ENCODE results near the gene VEPH1. TPM values are rescaled to one million over a fixed set of nuclear protein-coding genes. Genes with fewer than 3 reads are reported as not detected.

VEPH1 gene
- total and polyA plus RNA-seq, 12 donors: 0.07 to 0.85 (median 0.56) TPM; not detected in 5

- H3K36me3 ChIP-seq: no peaks in the 10 kb centered on the region
- intact Hi-C loops (cut with DNase I): no loop called here
- peaks cover 0 to 4% (median 0%) of the 10 kb centered on the region in 7 donors for H3K27me3 ChIP-seq
- H3K4me3 ChIP-seq: no peak overlapping the region
- WGBS, 2 donors: 82 to 84% methylated on average over 5 of the region's 5 CpGs
- no peaks in the 10 kb centered on the region for H3K9me3 ChIP-seq
- H3K4me1 ChIP-seq: no peaks in the 10 kb centered on the region
- ATAC-seq: no peak
- H3K27ac ChIP-seq: no peak overlapping the region
- no peak for TF ChIP-seq CTCF (IDR thresholded peaks at IDR 0.05)
- DNase-seq: no peak
Observed at GRCh38 chr3:157512534-157512933, 9.3 kb upstream of the VEPH1 start.

GRCh38 chr3:157508461-157508860, 5.2 kb upstream of the VEPH1 start:
- intact Hi-C loops (cut with DNase I): no loop called here
- no peaks in the 10 kb centered on the region for H3K9me3 ChIP-seq
- 75 to 84% methylated on average over 1 of the region's 1 CpG for WGBS, 2 donors
- H3K27ac ChIP-seq: no peak overlapping the region
- TF ChIP-seq CTCF (IDR thresholded peaks at IDR 0.05): no peak
- no peak overlapping the region for H3K4me3 ChIP-seq
- peaks cover 0 to 13% (median 0%) of the 10 kb centered on the region in 7 donors for H3K27me3 ChIP-seq
- DNase-seq (no peak), ATAC-seq (no peak)
- H3K36me3 ChIP-seq: no peaks in the 10 kb centered on the region
- H3K4me1 ChIP-seq: no peaks in the 10 kb centered on the region

DNA sequence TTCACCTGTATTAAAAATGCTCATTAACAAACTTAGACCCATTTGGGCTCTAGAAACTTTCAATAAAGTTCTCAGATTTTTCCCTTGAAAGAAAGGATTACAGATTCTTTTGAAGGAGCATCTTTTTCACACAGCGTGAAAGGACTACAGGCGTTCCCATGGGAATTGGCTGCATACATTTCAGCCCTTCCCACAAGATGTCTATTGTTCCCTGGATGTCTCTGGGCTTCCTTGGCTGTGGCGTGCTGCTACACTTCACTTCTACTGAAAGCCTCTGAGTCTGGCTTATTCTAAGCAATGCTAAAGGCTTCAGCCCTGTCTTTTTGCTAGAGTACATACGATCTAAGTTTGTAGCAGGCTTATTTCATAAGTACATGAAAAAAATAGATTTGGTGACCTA, 1.4 kb downstream of the VEPH1 start:
- no peak overlapping the region for H3K27ac ChIP-seq
- H3K27me3 ChIP-seq: peaks cover 0 to 57% (median 34%) of the 10 kb centered on the region in 7 donors
- H3K4me1 ChIP-seq: peaks cover 0 to 13% (median 9%) of the 10 kb centered on the region in 9 donors
- TF ChIP-seq CTCF (IDR thresholded peaks at IDR 0.05): no peak
- H3K9me3 ChIP-seq: no peaks in the 10 kb centered on the region
- intact Hi-C loops (cut with DNase I): no loop called here
- H3K4me3 ChIP-seq: no peak overlapping the region
- DNase-seq (no peak), ATAC-seq (no peak)
- no peaks in the 10 kb centered on the region for H3K36me3 ChIP-seq
- 62% methylated on average over 4 of the region's 4 CpGs for WGBS, 2 donors

DNA sequence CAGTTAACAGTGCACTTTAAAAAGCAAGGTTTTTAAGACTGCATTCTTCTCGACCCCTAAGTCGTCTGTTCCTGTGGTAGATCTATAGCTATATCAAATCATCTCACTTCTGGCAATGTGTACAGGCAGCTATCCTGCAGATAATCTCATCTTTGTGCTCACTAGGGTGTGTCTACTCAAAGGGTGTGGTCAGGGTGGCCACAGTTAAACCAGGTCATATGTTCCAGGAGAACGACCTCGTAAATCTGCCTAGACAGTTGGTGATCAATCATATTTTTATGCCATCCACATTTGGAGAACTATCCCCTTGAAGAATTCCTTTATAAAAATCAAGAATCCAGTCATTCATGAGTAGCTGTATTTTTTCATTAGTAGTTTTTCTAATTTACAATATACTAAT, 3.0 kb downstream of the VEPH1 start:
- peaks cover 0 to 53% (median 26%) of the 10 kb centered on the region in 7 donors for H3K27me3 ChIP-seq
- WGBS, 2 donors: 51 to 52% methylated on average over 4 of the region's 4 CpGs

More for the DNA sequence above, 3.0 kb downstream of the VEPH1 start:
- no peak for TF ChIP-seq CTCF (IDR thresholded peaks at IDR 0.05)
- Histone ChIP-seq H3K36me3 (no peaks in the 10 kb centered on the region), H3K27ac (no peak overlapping the region), H3K4me1 (peaks cover 0 to 13% (median 9%) of the 10 kb centered on the region in 9 donors), H3K9me3 (no peaks in the 10 kb centered on the region), H3K4me3 (peak overlapping the region in 1 of 10 donors; percentile 42)
- DNase-seq (no peak), ATAC-seq (no peak)
- intact Hi-C loops (cut with DNase I): no loop called here
